ENCODE measurements around the gene RASIP1. TPM values are rescaled to one million over a fixed set of nuclear protein-coding genes. Genes with fewer than 3 reads are reported as not detected.

RASIP1 gene
- polyA plus RNA-seq, 2 of the 4 experiments (the other 2 are of a cell fraction), result 0.36 to 0.40 TPM

DNA sequence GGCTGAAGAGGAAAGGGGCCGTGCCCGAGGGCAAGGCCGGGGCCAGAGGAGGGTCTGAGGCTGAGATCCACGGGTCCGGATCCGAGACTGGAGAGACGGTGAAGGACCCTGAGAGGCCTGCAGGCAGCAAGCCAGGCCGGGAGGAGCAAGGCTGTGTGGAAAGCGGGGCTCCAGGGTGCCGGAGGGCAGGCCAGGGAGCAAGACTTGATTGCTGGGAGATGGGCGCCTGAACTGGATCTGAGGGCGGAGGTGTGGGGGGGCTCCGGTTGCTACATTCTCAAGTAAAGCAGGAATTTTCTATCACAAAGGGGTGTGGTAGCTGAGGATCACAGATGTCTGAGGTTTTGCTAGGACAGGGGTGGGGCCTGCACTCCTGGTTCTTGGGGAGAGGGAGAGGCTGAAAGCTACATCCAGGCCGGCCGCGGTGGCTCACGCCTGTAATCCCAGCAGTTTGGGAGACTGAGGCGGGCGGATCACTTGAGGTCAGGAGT, 24.7 kb downstream of the RASIP1 start:
- CTCF ChIA-PET, result interaction anchor here (0.8 to 5.4 kb wide), 8 partner anchors 9 to 358 kb away, joined by 3 to 28 read pairs (median 4); no protein-coding TSS in a partner anchor
- DNase-seq (ENCODE audit: low read depth in 1 of 2, low spot score in 1 of 2) (no peak), ATAC-seq (no peak), FAIRE-seq (no peak)
- TF ChIP-seq JUN (IDR thresholded peaks at IDR 0.05), result no peak
- POLR2A ChIA-PET, result no interaction called here
- H3K9me3 ChIP-seq, result no peaks in the 10 kb centered on the region
- WGBS (ENCODE audit: missing lambda C conversion rate), result 83% methylated on average over 19 of the region's 19 CpGs
- H3K4me3 ChIP-seq, result no peak overlapping the region
- peaks cover 20% of the 10 kb centered on the region for H3K4me1 ChIP-seq
- H3K4me2 ChIP-seq, result peak overlapping the region; percentile 94; the same call in 2 of the 3 replicates
- H3K27ac ChIP-seq, result peak overlapping the region in 1 of 2 experiments; percentile 90; a peak in 3 of 6 replicates

DNA sequence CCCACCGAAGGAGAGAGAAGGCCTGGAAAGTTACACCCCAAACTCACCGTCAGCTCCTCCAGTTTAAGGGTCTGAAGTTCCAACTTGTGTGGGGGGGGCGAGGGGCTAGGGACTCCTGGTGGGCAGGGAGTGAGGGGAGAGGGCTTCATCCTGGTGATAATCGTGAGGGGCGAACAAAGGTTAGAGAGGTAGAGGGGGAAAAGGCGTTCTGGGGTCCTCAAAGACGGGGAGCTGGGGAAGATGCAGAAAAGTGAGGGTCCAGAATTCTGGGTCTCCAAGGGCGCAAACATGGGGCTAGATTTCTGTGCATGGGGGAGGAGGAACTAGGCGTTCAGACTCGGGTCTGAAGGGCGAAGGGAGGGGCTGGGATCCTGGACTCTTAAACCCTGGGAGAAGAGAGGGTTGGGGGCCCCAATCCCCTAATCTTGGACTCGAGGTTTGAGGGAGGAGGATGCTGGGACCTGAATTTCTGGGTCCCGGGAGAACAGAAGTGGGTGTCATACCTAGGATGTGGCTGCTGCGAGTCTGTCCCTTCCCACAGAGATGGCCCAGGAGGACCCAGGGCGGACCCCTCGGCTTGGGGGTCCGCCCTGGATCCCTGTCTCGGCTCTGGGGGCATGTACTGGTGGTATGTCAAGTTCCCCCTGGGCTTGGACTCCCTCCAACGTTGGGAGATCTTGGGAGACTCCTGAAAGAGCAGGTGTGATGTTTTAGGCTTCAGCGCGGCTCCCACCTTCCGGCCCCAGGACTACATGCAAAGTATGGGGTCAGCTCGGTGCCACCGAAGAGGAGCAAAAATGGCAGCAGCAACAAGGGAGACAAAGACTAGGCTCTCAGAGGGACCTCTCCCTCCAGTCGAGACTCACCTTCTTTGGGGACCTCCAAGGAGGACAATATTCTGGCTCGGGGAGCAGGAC, 25.4 kb downstream of the RASIP1 start:
- no peak for FAIRE-seq

DNA sequence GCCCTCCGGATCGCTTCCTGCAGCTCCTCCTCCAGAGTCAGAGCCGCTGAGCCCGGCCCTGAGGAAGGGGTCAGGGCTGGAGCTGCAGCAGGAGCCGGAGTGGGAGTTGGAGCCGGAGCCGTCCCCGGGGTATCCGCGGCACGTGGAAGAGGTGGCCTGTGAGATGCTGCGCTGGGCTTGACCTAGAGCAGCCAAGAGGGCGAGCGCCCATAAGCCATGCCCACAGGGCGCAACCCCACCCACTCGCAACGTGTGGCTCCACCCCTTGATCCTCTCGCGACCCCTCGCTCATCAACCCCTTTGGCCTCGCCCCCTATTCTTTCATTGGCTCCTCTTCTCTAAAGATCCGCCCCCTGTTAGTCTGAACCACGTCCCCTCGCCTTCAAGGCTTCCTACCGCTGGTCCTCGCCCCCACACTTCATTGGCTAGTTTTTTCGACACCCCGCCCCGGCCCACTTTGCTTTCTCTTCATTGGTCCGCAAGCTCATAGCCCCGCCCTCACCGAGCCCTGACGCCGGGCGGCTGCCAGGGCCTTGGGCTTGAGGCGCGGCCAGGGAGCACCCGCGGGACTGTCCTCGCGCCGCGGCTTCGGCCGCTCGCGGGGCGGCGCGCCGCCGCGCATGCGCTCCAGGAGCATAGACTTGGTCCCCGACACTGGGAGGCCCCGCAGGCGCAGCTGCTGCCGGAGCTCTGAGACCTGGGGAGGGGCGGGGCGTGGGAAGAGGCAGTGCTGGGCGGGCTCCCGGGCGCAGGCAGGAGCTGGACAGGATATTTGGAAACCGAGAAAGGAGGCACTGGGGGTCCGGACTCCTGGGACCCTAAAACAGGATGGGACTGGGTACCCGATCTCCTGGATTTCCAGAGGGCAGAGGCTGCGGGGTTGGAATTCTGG, 26.3 kb downstream of the RASIP1 start:
- ATAC-seq (peak; percentile 92), FAIRE-seq (peak; percentile 97), DNase-seq (ENCODE audit: low read depth in 1 of 2, low spot score in 1 of 2) (peak; percentile 100)
- ChIA-PET POLR2A (interaction anchor here (0.8 to 1.4 kb wide), 6 partner anchors 18 to 95 kb away, joined by 3 to 5 read pairs (median 3); partner anchors contain the start of genes FUT2, IZUMO1, RPL18 and SPHK2), CTCF (interaction anchor here (1.0 to 5.4 kb wide), 18 partner anchors 8 to 129 kb away, joined by 3 to 31 read pairs (median 6); partner anchors contain the start of genes CA11, FUT2 and HSD17B14)
- Histone ChIP-seq H3K4me3 (peak overlapping the region; percentile 68), H3K9me3 (no peaks in the 10 kb centered on the region), H3K27ac (peak overlapping the region; percentile 86 to 90), H3K4me1 (peaks cover 16% of the 10 kb centered on the region), H3K4me2 (peak overlapping the region; percentile 94)
- under 1% methylated on average over 38 of the region's 67 CpGs for WGBS (ENCODE audit: missing lambda C conversion rate)
- TF ChIP-seq GATA3 (IDR thresholded peaks at IDR 0.05; ENCODE audit: borderline replicate concordance) (no peak), ZFP36 (IDR thresholded peaks at IDR 0.05; ENCODE audit: borderline replicate concordance, partially characterized antibody) (no peak), NPAS2 (CRISPR knock-in tag; IDR thresholded peaks at IDR 0.05; ENCODE audit: borderline replicate concordance) (no peak), HEYL (CRISPR knock-in tag; IDR thresholded peaks at IDR 0.05) (no peak), POLR2A (IDR thresholded peaks at IDR 0.05; ENCODE audit: low read length) (peak; percentile 83), RFX5 (IDR thresholded peaks at IDR 0.05) (no peak; the same call in none of the 2 replicates), POLR2AphosphoS2 (conservative IDR thresholded peaks at IDR 0.05; ENCODE audit: low read length) (no peak), JUNB (IDR thresholded peaks at IDR 0.05) (no peak)
- TF ChIP-seq, protein P1, sequence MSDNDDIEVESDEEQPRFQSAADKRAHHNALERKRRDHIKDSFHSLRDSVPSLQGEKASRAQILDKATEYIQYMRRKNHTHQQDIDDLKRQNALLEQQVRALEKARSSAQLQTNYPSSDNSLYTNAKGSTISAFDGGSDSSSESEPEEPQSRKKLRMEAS (IDR thresholded peaks at IDR 0.05), result peak; percentile 53
- TF ChIP-seq, protein P2, sequence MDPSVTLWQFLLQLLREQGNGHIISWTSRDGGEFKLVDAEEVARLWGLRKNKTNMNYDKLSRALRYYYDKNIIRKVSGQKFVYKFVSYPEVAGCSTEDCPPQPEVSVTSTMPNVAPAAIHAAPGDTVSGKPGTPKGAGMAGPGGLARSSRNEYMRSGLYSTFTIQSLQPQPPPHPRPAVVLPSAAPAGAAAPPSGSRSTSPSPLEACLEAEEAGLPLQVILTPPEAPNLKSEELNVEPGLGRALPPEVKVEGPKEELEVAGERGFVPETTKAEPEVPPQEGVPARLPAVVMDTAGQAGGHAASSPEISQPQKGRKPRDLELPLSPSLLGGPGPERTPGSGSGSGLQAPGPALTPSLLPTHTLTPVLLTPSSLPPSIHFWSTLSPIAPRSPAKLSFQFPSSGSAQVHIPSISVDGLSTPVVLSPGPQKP (IDR thresholded peaks at IDR 0.05; ENCODE audit: low read depth, low read length), result no peak
- TF ChIP-seq, protein P3, sequence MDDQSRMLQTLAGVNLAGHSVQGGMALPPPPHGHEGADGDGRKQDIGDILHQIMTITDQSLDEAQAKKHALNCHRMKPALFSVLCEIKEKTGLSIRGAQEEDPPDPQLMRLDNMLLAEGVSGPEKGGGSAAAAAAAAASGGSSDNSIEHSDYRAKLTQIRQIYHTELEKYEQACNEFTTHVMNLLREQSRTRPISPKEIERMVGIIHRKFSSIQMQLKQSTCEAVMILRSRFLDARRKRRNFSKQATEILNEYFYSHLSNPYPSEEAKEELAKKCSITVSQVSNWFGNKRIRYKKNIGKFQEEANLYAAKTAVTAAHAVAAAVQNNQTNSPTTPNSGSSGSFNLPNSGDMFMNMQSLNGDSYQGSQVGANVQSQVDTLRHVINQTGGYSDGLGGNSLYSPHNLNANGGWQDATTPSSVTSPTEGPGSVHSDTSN (IDR thresholded peaks at IDR 0.05), result 0 out of 2 replicates have a peak, but pooled peaks have one; percentile 26
- TF ChIP-seq, protein P4, sequence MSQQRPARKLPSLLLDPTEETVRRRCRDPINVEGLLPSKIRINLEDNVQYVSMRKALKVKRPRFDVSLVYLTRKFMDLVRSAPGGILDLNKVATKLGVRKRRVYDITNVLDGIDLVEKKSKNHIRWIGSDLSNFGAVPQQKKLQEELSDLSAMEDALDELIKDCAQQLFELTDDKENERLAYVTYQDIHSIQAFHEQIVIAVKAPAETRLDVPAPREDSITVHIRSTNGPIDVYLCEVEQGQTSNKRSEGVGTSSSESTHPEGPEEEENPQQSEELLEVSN (IDR thresholded peaks at IDR 0.05; ENCODE audit: borderline replicate concordance, low read depth), result peak; percentile 82

More for the DNA sequence above, 25.4 kb downstream of the RASIP1 start:
- Histone ChIP-seq H3K4me3 (peak overlapping the region; percentile 55), H3K27ac (peak overlapping the region; percentile 86 to 90), H3K9me3 (no peaks in the 10 kb centered on the region), H3K4me2 (peak overlapping the region; percentile 94), H3K4me1 (peaks cover 16% of the 10 kb centered on the region)
- no peak for TF ChIP-seq CEBPB (IDR thresholded peaks at IDR 0.05)
- no peak for TF ChIP-seq FOSB (CRISPR knock-in tag; IDR thresholded peaks at IDR 0.05)
- no peak for TF ChIP-seq RNF2 (IDR thresholded peaks at IDR 0.05; ENCODE audit: borderline replicate concordance, low read depth)
- no peak for TF ChIP-seq SMC3 (IDR thresholded peaks at IDR 0.05)
- TF ChIP-seq, protein P5, sequence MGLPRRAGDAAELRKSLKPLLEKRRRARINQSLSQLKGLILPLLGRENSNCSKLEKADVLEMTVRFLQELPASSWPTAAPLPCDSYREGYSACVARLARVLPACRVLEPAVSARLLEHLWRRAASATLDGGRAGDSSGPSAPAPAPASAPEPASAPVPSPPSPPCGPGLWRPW (IDR thresholded peaks at IDR 0.05), result no peak
- TF ChIP-seq, protein P6, sequence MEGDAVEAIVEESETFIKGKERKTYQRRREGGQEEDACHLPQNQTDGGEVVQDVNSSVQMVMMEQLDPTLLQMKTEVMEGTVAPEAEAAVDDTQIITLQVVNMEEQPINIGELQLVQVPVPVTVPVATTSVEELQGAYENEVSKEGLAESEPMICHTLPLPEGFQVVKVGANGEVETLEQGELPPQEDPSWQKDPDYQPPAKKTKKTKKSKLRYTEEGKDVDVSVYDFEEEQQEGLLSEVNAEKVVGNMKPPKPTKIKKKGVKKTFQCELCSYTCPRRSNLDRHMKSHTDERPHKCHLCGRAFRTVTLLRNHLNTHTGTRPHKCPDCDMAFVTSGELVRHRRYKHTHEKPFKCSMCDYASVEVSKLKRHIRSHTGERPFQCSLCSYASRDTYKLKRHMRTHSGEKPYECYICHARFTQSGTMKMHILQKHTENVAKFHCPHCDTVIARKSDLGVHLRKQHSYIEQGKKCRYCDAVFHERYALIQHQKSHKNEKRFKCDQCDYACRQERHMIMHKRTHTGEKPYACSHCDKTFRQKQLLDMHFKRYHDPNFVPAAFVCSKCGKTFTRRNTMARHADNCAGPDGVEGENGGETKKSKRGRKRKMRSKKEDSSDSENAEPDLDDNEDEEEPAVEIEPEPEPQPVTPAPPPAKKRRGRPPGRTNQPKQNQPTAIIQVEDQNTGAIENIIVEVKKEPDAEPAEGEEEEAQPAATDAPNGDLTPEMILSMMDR (IDR thresholded peaks at IDR 0.05), result no peak
- no peak for TF ChIP-seq KDM1A (IDR thresholded peaks at IDR 0.05; ENCODE audit: low read depth)
- ATAC-seq, result no peak
- ChIA-PET POLR2A (interaction anchor here (0.8 to 1.4 kb wide), 3 partner anchors 24 to 96 kb away, joined by 3 to 5 read pairs (median 4); partner anchors contain the start of genes RPL18 and SPHK2), CTCF (interaction anchor here (1.0 to 5.4 kb wide), 11 partner anchors 9 to 121 kb away, joined by 3 to 31 read pairs (median 6); partner anchors contain the start of genes CA11 and HSD17B14)
- no peak for DNase-seq (ENCODE audit: low read depth in 1 of 2, low spot score in 1 of 2)
- 51% methylated on average over 26 of the region's 26 CpGs for WGBS (ENCODE audit: missing lambda C conversion rate)
